Liver (tissue), 3 donors: Measurements from ENCODE around the gene COCH.

ENCODE experiments used
- ATF3 ChIP-seq: IDR thresholded peaks from 2 replicates; pipeline ENCODE4 v1.6.1; 2016; ENCODE audit warnings: antibody characterized with exemption
- CTCF ChIP-seq: fragments of 150-350 bp; IDR thresholded peaks from 2 replicates; pipeline ENCODE4 v1.5.1; 2017; ENCODE audit warnings: improper control_type of control experiment, low read depth, low read length; ENCODE audit not compliant: missing input control
- JUND ChIP-seq, 2 donors: IDR thresholded peaks; 2 replicates each; pipeline ENCODE4 v1.6.1; 2016; ENCODE audit warnings: antibody characterized with exemption in 2 of 2
- MAX ChIP-seq: IDR thresholded peaks from 2 replicates; pipeline ENCODE4 v1.6.1; 2016; ENCODE audit warnings: antibody characterized with exemption
- REST ChIP-seq: IDR thresholded peaks from 2 replicates; pipeline ENCODE4 v1.6.1; 2016; ENCODE audit warnings: antibody characterized with exemption, mild to moderate bottlenecking
- RXRA ChIP-seq, 2 donors: IDR thresholded peaks; 2 replicates each; pipeline ENCODE4 v1.6.1; 2017 to 2018; ENCODE audit warnings: antibody characterized with exemption in 2 of 2, mild to moderate bottlenecking in 1 of 2
- SP1 ChIP-seq: IDR thresholded peaks from 2 replicates; pipeline ENCODE4 v1.6.1; 2018; ENCODE audit warnings: antibody characterized with exemption, mild to moderate bottlenecking
- TAF1 ChIP-seq: conservative IDR thresholded peaks from 2 replicates; pipeline ENCODE4 v1.6.1; 2016; ENCODE audit warnings: antibody characterized with exemption, mild to moderate bottlenecking
- YY1 ChIP-seq: IDR thresholded peaks from 2 replicates; pipeline ENCODE4 v1.6.1; 2016; ENCODE audit warnings: antibody characterized with exemption, mild to moderate bottlenecking
- donor health status: healthy.
- donor health status: healthy.

- TF ChIP-seq TAF1 (no peak), CTCF (no peak), SP1 (no peak), MAX (no peak), REST (no peak), RXRA (IDR thresholded peaks at IDR 0.05) (no peak), YY1 (no peak), ATF3 (no peak), JUND (IDR thresholded peaks at IDR 0.05) (no peak)
Measured at GRCh38 chr14:30894923-30895515, 20.7 kb downstream of the COCH start.
